ENCODE results near the gene RNPEP.

DNA sequence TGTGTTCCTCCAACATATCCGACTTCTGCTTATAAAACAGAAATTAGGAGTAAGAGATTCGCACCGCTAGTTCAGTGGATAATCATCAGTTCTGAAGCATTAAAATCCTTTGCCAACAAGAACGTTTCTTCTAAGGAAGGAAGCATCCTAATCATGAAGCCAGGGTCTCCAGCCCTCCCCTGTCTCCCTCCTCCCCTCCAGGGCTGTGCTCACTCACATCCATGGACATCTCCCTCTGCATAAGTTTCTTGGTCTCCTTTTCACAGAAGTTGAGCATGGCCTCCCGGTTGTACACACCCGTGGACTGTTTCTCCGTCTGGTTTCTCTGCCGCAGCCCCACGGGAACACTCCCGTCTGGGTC lies 36.6 kb upstream of the RNPEP start:
- TF ChIP-seq, protein P1, sequence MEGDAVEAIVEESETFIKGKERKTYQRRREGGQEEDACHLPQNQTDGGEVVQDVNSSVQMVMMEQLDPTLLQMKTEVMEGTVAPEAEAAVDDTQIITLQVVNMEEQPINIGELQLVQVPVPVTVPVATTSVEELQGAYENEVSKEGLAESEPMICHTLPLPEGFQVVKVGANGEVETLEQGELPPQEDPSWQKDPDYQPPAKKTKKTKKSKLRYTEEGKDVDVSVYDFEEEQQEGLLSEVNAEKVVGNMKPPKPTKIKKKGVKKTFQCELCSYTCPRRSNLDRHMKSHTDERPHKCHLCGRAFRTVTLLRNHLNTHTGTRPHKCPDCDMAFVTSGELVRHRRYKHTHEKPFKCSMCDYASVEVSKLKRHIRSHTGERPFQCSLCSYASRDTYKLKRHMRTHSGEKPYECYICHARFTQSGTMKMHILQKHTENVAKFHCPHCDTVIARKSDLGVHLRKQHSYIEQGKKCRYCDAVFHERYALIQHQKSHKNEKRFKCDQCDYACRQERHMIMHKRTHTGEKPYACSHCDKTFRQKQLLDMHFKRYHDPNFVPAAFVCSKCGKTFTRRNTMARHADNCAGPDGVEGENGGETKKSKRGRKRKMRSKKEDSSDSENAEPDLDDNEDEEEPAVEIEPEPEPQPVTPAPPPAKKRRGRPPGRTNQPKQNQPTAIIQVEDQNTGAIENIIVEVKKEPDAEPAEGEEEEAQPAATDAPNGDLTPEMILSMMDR (IDR thresholded peaks at IDR 0.05): no peak
- TF ChIP-seq ELF1 (IDR thresholded peaks at IDR 0.05): no peak
- no peak for TF ChIP-seq FOXJ3 (CRISPR knock-in tag; IDR thresholded peaks at IDR 0.05)
- no peak for TF ChIP-seq YY1 (IDR thresholded peaks at IDR 0.05; ENCODE audit: low read depth)

Data from SK-N-SH (cell line).